Retinal pigment epithelial cell (primary cell): ENCODE data around the gene SRSF2.

Source experiments
- DNase-seq: peaks from one replicate; pipeline ENCODE4 v3.0.0-alpha.2; 2010; ENCODE audit warnings: low read depth
- H3K4me3 ChIP-seq: 2 replicates; pipeline ENCODE4 v1.5.1; 2011; ENCODE audit warnings: mild to moderate bottlenecking, low read length, control low read depth, moderate library complexity
- CTCF ChIP-seq: conservative IDR thresholded peaks from 2 replicates; pipeline ENCODE4 v1.5.1; 2011; ENCODE audit warnings: low read depth, low read length, control low read depth, inconsistent platforms

SRSF2 gene

DNA sequence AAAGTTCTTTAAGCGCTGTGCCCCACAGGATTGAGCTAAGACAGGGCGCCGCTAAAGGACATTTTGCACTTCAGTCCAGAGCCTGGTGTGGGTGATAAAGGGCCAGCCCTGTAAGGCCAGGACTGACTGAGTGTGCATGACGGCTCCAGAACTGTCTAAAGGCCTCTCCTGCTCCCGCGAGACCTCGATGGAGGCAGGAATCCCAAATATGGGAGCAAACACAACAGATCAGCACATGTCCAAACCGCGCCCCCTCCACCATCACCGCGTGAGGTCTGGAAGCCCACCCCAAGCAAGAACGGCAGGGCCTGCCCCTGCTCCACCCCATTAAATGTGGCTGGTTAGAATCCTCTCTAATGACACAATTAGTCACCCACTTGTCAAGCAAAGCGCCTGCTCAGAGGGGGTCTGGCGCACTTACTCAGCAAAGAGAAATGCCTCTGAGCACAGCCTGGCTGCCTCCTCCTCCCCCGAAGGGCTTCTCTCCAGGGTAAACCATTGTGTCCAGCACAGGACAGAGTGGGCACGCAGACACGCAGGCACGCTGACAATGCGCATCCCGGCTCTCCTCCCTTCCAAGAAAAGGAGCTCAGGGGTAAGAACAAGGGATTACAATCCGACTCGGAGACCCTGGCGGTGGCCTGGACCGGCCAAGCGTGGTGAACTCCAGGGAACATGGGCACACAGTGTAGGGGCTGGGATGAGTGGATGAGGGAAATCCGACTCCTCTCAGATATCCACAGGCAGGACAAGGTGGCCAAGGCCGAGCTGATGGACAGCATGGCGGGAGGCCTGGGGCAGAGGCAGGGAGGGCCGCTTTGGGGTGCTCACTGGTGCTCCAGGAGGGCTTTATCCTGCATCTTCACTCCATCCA, 27.8 kb downstream of the SRSF2 start:
- no peak for TF ChIP-seq CTCF
- DNase-seq: no peak
- H3K4me3 ChIP-seq: peak overlapping the region; percentile 59

DNA sequence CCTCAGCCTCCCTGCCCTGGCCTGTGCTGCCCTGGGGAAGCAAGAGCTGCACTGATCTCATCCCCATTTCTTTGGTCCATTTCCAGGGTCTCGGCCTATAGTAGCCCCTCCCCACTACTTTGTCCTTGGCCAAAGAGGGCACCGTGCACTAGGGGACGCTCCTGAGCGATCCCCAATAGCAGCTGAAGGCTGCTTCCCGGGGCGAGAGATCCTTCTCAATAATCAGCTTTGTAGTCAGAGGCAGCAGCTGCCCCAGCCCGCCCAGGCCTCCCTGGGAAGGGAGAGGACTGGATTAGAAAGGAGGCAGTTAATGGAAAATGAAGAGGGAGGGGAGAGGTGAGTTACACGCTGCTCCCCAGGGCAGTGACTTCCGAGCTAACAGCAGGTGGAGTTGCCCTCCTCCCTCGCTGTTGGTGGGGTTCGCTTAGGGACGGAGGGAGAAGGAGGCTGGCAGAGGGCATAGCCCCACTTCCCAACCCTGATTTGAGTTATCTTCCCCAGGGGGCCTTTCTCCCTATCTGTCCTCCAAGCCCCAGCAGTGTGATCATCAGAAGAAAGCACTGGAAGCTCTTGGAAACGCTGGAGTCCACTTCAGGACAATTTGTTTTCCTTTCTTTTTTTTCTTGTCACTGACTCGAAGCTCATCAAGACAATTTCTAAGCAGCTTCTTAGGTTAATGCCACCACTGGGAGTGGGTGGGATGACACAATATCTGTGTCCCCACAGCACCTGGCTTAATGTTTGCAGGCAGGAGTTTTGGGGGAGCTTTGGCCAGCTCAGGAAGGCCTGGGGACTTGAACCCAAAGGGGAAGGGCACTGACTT, 28.9 kb downstream of the SRSF2 start:
- DNase-seq: no peak
- H3K4me3 ChIP-seq: no peak overlapping the region
- peak; percentile 89 for TF ChIP-seq CTCF

- no peak for TF ChIP-seq CTCF
- no peak for DNase-seq
Measured at GRCh38 chr17:76706817-76707216, 30.3 kb downstream of the SRSF2 start.

DNA sequence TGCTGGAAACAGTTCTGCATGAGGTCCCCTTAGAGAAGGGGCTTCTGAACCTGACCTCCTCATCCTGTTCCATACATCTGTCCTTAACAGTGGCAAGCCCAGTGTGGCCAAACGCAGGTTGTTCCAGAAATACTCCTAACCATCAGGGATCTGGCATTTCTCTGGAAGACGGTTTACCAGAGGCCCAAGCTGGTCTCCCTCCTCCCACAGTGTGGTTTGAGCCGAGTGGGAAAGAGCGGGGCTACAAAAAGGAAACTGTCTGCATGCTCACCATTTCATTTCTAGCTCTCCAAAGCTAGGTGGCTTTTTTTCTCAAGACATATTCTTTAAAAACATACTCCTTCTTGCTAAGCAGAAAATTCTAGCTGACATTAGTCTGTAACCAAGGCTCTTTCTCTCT, 32.3 kb downstream of the SRSF2 start:
- H3K4me3 ChIP-seq: no peak overlapping the region
- TF ChIP-seq CTCF: no peak
- DNase-seq: no peak

More at GRCh38 chr17:76706817-76707216, 30.3 kb downstream of the SRSF2 start:
- no peak overlapping the region for H3K4me3 ChIP-seq

- H3K4me3 ChIP-seq: no peak overlapping the region
- no peak for TF ChIP-seq CTCF
- DNase-seq: no peak
Measured at GRCh38 chr17:76702941-76703637, 34.0 kb downstream of the SRSF2 start.

DNA sequence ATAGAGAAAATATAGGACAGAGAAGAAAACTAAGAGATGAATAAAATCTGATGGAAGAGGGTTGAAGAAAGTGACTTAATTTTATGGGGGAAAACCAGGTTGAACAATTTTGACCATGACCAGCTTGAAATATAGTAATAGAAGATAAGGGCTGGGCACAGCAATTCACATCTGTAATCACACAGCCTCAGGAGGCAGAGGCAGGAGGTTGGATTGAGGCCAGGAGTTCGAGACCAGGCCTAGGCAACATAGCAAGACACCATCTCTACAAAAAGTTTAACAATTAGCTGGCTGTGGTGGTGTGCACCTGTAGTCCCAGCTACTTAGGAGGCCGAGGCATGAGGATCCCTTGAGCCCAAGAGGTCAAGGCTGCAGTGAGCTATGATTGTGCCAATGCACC, 35.1 kb downstream of the SRSF2 start:
- H3K4me3 ChIP-seq: no peak overlapping the region
- DNase-seq: no peak
- no peak for TF ChIP-seq CTCF
